NCI-H82 treated with DMSO at 0.1 percent for 48 hours (cell line): Measurements from ENCODE around the gene USPL1.
A peak's percentile ranks its signal among the peaks of the same experiment; 100 is the strongest.
"Not testable (repeated sequence)": the region's sequence is repeated elsewhere in the genome, so short reads cannot be mapped to it uniquely, and the experiment has no call there.

Experiments used
- DNase-seq: peaks from one replicate; lab custom pipeline; 2025; ENCODE audit not compliant: unreplicated experiment; lab: John Stamatoyannopoulos, UW

Gene USPL1

GRCh38 chr13:30617315-30618185 lies at the start of gene USPL1:
USPL1 (plus strand) TSS chr13:30617920; CDS start chr13:30621141, 3,221 bp downstream.
- peak; percentile 99 for DNase-seq

DNA sequence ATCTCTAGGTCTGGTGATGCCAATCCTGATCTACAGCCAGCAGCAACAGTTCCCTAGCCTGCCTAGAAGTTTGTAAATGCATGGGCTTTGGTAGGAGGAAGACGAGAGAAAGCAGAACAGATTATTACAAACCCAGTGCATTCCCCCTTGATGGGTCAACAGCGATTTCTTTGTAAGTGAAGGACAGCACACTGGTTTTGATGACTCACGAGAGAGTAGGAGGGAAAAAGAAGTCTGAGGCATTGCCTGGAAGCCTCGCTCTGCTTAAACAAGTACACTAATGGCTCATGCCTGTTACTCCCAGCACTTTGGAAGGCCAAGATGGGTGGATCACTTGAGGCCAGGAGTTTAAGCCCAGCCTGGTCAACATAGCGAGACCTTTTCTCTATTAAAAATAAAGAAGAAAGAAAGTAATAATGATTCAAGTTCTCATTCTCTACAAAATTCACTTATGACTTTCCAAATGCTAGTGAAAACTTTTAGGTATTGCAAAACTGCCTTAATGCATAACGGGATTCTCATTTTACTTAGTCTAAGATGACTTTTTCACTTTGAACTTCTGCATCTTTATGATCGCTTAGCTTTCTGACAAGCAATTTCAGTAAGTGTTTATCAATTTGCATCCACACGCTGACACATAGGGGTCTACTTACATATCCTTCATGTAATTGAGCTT lies 47.7 kb upstream of the USPL1 start:
- no peak for DNase-seq

DNA sequence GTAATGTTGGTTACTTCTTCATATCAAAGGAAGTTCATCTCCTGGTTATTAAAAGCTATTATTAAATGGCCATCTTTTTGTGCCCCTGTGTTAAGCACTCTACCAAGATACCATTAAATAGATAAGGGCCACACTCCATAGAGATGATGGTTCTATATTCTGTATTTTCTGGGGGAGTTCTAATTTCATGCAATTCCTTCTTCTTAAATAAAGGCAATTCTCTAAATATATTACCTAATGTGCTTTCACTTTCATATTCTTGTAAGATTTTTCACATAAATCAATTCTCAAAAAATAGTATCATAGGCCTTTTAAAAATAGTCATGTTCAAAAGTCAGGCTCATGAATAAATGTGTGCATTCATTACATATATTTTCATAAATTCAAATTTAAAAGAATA lies 47.0 kb upstream of the USPL1 start:
- DNase-seq, result no peak

- DNase-seq, result no peak
These were observed 44.9 kb upstream of the USPL1 start for GRCh38 chr13:30572859-30573275.

DNA sequence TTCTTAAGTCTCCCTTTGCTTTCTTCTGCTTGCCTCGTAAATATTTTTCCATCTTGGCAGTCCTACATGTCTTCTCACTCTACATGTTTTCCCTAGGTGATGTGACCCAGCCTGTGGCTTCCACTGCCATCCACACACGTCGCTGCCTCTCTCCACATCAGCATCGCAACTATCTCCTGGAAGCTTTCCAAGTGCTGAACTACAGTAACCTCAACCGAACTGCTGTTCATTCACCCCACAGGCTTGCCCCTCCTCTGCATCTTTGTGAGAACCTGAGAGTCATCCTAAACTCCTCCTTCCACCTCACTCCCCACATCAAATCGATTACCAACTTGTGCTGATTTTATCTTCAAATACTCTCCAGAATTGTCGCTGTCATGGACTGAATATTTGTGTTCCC lies 41.2 kb upstream of the USPL1 start:
- no peak for DNase-seq

GRCh38 chr13:30577401-30577852 lies 40.3 kb upstream of the USPL1 start:
- peak; percentile 26 for DNase-seq

DNA sequence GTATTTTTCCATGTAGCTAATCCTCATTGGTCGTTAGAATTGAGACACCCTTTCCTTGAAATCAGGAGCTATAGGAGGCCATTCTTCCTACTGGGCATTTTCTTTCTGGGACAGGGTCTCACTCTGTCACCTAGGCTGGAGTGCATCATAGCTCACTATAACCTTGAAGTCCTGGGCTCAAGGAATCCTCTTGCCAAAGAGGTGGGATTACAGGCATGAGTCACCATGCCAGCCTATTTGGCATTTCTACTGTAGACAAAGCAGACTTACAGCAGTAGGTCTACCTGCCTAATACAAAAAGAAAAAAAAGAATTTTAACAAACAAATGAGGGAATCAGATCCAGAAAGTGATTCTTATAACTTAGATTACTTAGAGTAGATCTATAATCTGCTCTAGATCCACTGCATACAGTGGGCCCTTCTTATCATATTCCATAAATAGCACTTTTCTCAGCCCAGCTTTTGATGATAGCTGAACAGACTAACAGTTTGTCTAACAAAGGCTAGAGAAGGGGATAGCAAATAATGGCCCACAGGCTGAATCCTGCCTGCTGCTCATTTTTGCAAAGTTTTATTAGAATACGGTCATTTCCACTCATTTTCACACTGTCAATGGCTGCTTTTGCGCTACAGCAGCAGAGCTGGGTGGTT lies 36.7 kb upstream of the USPL1 start:
- no peak for DNase-seq

DNA sequence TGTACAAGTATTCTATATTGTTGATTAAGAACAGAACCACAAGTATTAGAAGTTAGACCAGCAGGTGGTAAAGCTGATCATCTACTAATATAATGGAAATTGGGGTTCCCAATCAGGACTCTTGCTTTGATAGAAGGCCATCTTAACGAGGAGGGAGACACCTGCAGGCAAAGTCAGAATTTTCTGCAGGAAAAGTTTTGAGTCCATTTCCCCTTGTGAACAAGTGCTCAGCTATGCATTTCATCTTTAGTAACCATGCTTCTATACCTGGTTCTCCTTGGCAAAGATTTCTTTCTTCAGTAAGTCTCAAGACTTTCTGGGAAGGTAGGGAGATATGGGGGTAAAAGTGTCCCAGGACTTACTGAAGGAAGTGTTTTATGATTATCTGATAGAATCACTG lies 36.1 kb upstream of the USPL1 start:
- DNase-seq, result no peak

- no peak for DNase-seq
These were observed 33.5 kb upstream of the USPL1 start for GRCh38 chr13:30584051-30584731.

GRCh38 chr13:30585748-30586262 lies 31.9 kb upstream of the USPL1 start:
- no peak for DNase-seq

DNA sequence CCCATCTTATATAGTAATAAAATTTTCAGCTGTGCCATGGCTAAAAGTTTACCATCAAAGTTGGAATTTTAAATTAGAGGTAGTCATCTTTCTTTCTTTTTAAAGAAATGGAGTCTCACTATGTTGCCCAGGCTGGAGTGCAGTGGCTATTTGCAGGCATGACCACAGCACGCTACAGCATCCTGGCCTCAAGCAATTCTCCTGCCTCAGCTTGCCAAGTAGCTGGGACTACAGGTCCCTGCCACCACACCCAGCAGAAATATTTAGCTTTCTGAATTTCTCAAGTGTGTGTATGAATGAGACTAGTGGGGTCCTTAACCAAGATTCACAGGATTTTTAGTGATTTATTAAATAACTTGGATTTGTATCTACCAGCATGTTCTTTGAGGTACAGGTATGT lies 30.5 kb upstream of the USPL1 start:
- no peak for DNase-seq

- DNase-seq, result no peak
These were observed 30.0 kb upstream of the USPL1 start for GRCh38 chr13:30587739-30588138.

DNA sequence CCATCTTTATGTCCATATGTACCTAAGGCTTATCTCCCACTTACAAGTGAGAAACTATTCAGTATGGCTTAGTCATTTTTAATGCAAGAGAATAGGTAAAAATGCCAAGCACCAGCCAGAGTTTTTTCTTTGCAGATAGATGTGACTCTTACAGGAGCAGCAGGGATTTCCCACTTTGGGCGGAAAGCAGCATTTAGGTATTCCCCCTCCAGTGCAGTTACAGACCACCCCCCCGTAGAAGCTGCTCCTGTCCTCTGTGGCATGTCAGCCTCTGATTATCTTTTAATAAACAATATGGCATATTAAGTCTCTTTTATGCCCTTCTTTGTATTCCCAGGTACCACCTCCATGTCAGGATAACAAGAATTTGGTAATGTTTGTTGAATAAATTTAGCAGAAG lies 24.7 kb upstream of the USPL1 start:
- no peak for DNase-seq

DNA sequence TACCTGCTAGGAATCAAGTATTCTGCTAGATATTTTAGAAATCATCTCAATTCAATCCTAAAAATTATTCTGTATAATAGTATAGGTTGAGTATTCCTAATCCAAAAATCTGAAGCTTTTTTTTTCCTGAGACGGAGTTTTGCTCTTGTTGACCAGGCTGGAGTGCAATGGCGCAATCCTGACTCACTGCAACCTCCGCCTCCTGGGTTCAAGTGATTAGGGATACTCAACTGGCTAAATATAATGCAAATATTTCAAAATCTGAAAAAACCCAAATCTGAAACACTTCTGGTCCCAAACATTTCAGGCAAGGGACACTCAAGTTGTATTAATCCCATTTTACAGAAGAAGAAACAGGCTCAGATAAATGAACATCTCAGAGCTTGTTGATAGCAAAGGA lies 17.2 kb upstream of the USPL1 start:
- no peak for DNase-seq

GRCh38 chr13:30601836-30602235 lies 15.9 kb upstream of the USPL1 start:
- DNase-seq, result no peak

GRCh38 chr13:30605052-30605451 lies 12.7 kb upstream of the USPL1 start:
- DNase-seq, result no peak

DNA sequence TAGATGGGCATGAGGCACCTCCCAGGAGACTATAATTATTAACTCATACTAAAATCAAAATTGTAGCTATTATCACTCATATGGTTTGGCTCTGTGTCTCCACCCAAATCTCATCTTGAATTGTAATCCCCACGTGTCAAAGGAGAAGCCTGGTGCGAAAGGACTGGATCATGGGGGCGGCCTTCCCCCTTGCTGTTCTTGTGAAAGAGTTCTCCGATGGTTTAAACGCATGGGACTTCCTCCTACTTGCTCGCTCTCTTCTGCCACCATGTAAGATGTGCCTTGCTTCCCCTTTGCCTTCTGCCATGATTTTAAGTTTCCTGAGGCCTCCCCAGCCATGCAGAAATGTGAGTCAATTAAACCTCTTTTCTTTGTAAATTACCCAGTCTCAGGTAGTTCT lies 10.5 kb upstream of the USPL1 start:
- DNase-seq, result not testable (repeated sequence)

- no peak for DNase-seq
These were observed 9.8 kb upstream of the USPL1 start for GRCh38 chr13:30607908-30608307.

DNA sequence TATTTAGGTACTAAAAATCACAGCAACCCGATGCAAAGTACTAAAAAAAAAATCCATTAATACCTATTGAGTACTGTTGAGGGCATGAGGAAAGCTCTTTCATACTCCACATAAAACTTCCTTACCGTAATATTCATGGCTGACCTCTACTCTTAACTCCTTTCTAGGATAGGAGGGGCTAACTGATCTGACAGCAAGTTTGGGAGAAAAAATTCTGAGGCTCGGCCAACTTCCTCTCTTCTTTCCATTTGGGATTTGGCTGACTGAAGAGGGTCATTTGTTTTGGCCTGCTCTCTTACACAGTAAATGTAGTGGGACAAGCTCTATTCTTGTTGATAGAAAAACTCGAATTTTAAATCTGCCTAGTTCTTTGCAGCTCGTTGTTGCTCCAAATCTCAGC lies 9.4 kb upstream of the USPL1 start:
- no peak for DNase-seq

DNA sequence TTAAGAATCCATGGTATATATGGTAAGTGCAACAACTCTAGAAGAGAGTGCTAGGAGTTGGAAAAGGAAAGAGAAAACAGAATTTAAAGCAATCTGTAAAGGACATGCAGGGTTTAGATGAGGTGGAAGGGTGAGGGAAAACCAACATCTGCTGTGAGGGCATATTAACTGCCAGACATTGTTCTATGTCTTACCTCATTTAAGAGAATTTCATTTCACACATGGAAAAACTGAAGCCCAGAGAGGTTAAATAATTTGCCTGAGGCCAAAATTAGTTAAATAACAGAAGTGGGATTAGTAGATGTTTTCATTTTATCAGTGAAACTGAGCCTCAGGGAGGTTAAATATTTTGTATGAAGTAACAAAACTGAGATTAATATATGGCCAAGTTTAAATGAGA lies 7.4 kb upstream of the USPL1 start:
- no peak for DNase-seq

- DNase-seq, result no peak
These were observed 2.2 kb upstream of the USPL1 start for GRCh38 chr13:30615481-30615865.
